CD4-positive, alpha-beta T cell treated with Interleukin-2 at 100 ng/mL for 4 hours (primary cell): Measurements from ENCODE around the gene ADAM12.

Source experiments
- DNase-seq: peaks from one replicate; pipeline ENCODE4 v3.0.0-alpha.2; 2020; ENCODE audit warnings: low spot score

Gene ADAM12

GRCh38 chr10:126114884-126115555 is 273.3 kb downstream of the ADAM12 start:
- no peak for DNase-seq

- no peak for DNase-seq
Observed at GRCh38 chr10:126111516-126111915, 276.8 kb downstream of the ADAM12 start.

GRCh38 chr10:126110489-126111180 is 277.6 kb downstream of the ADAM12 start:
- DNase-seq, result no peak

- no peak for DNase-seq
Observed at GRCh38 chr10:126109893-126110292, 278.4 kb downstream of the ADAM12 start.

GRCh38 chr10:126108693-126109092 is 279.6 kb downstream of the ADAM12 start:
- DNase-seq, result no peak

GRCh38 chr10:126104767-126105166 is 283.5 kb downstream of the ADAM12 start:
- no peak for DNase-seq

GRCh38 chr10:126102636-126103035 is 285.6 kb downstream of the ADAM12 start:
- DNase-seq, result no peak

- no peak for DNase-seq
Observed at GRCh38 chr10:126101736-126102135, 286.5 kb downstream of the ADAM12 start.

GRCh38 chr10:126101325-126101724 is 287.0 kb downstream of the ADAM12 start:
- no peak for DNase-seq

GRCh38 chr10:126099366-126099765 is 288.9 kb downstream of the ADAM12 start:
- DNase-seq, result no peak

GRCh38 chr10:126098226-126098581 is 290.1 kb downstream of the ADAM12 start:
- DNase-seq, result no peak

- no peak for DNase-seq
Observed at GRCh38 chr10:126097558-126098225, 290.6 kb downstream of the ADAM12 start.

GRCh38 chr10:126094537-126094936 is 293.7 kb downstream of the ADAM12 start:
- no peak for DNase-seq

- no peak for DNase-seq
Observed at GRCh38 chr10:126092366-126093215, 295.7 kb downstream of the ADAM12 start.

- no peak for DNase-seq
Observed at GRCh38 chr10:126090911-126091728, 297.2 kb downstream of the ADAM12 start.

GRCh38 chr10:126090443-126090842 is 297.8 kb downstream of the ADAM12 start:
- no peak for DNase-seq

GRCh38 chr10:126087796-126088505 is 300.3 kb downstream of the ADAM12 start:
- DNase-seq, result no peak

GRCh38 chr10:126087153-126087680 is 301.1 kb downstream of the ADAM12 start:
- DNase-seq, result no peak

- no peak for DNase-seq
Observed at GRCh38 chr10:126085806-126086205, 302.5 kb downstream of the ADAM12 start.

GRCh38 chr10:126084369-126084768 is 303.9 kb downstream of the ADAM12 start:
- no peak for DNase-seq

GRCh38 chr10:126083009-126083408 is 305.3 kb downstream of the ADAM12 start:
- no peak for DNase-seq
